Amniotic epithelial cell (primary cell): ENCODE measurements around the gene DHX34.
A peak's percentile ranks its signal among the peaks of the same experiment; 100 is the strongest.
"Not testable (repeated sequence)": the region's sequence is repeated elsewhere in the genome, so short reads cannot be mapped to it uniquely, and the experiment has no call there.

Experiments used
- DNase-seq: peaks from one replicate; pipeline ENCODE4 v3.0.0-alpha.2; 2010; ENCODE audit warnings: low read depth

The DHX34 gene

DNA sequence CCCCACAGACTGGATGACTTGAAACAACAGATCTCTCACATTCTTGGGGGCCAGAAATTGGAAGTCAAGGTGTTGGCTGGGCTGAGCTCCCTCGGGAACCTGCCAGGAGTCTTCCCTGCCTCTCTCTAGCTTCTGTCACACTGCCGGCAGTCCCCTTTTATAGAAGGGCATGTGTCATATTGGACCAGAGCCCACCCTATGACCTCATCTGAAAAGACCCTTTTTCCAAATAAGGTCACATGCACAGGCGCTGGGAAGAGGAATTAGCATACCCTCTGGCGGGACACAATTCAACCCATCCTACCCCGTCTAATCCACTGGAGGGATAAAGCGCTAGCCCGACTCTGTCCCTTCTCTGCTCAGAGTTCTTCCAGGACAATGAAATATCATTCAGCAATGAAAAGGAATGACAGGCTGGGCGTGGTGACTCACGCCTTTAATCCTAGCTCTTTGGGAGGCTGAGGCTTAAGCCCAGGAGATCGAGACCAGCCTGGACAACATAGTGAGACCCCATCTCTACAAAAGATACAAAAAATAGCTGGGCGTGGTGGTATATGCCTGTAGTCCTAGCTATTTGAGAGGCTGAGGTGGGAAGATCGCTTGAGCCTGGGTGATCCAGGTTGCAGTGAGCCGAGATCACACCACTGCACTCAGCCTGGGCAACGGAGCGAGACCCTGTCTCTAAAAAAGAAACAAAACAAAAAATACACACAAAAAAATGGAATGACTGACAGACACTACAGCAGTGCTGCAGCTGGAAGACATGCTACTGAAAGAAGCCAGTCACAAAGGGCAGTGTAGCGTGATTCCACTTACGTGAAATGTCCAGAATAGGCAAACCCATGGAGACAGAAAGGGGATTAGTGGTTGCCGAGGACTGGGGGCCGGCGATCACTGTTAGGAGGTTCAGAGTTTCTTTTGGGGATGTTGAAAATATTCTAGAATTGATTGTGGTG lies 41.7 kb downstream of the DHX34 start:
- no peak for DNase-seq

DNA sequence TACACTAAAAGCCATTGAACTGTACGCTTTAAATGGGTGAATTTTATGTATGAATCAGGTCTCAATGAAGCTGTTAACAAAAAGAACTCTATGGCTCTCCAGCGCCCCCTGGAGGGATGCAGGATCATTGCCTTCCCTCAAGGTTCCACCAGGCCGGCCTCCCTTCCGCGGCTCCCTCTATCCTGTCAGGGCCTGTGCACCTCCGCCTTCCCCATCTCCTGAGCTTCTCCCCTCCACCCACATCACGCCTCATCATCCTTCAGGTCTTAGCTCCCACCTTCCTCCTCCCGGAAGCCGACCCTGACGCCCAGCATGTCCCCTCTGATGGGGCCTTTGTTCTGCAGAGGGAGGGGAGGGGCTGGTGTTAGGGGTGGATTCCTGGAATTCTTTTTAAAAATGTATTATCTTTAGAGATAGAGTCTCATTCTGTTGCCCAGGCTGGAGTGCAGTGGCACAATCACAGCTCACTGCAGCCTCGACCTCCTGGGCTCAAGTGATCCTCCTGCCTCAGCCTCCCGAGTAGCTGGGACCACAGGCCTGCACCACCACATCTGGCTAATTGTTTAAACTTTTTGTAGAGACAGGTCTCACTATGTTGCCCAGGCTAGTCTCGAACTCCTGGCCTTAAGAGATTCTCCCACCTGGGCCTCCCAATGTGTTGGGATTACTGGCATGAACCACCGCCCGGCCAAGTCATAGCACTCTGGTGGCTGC lies 42.6 kb downstream of the DHX34 start:
- DNase-seq = peak; percentile 50

DNA sequence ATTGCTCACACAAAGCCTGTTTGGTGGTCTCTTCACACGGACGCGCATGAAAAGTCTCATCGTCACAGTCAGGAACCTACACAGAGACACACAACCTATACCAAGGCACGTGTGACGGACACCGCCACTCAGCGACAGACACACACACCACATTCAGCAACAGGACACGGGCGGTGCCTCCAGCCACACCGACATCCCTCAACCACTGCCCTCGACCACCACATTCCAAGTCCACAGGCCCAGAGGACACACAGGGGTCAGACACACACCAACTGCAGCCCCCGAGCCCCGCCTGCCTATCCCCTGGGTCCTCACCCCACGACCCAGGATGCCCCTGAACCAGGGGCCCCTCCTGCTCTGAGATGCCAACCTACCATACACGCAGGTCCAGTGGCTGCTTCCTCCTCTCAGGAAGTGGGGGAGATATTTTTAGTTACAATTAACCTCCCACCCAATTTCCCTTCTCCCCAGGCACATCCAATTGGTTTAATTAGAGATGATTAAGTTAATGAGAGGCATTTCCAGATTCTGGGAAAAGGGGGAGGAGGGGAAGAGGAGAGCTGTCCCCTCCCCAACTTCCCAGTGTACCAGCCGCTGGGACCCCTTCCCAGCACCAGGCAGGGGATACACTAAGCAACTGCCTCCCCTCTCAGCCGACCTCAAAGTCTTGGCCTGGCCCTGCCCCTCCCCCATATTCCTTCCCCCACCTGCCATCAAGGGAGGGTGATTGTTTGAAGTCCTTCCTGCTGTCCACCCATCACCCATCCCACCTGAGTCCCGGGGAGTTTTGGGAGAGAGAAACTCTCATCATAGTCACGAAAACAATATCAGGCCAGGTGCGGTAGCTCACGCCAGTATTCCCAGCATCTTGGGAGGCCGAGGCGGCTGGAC lies 49.8 kb downstream of the DHX34 start:
- DNase-seq = no peak

DNA sequence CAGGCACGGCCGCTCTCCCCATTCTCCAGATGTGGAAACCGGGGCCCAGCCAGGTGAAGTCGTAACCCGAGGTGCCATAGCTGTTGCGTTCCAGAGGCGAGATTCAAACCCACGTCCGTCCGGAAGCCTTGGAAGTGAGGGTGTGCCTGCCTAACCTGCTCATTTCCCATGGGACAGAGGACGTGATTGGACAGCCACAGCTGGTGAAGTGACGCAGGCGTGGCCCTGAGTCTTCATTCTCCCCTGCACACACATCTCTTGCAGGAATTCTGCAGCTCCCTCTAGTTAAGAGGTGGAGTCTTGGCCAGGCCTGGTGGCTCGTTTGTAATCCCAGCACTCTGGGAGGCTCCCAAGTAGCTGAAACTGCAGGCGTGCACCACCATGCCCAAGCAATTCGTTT lies 53.4 kb downstream of the DHX34 start:
- DNase-seq = no peak

DNA sequence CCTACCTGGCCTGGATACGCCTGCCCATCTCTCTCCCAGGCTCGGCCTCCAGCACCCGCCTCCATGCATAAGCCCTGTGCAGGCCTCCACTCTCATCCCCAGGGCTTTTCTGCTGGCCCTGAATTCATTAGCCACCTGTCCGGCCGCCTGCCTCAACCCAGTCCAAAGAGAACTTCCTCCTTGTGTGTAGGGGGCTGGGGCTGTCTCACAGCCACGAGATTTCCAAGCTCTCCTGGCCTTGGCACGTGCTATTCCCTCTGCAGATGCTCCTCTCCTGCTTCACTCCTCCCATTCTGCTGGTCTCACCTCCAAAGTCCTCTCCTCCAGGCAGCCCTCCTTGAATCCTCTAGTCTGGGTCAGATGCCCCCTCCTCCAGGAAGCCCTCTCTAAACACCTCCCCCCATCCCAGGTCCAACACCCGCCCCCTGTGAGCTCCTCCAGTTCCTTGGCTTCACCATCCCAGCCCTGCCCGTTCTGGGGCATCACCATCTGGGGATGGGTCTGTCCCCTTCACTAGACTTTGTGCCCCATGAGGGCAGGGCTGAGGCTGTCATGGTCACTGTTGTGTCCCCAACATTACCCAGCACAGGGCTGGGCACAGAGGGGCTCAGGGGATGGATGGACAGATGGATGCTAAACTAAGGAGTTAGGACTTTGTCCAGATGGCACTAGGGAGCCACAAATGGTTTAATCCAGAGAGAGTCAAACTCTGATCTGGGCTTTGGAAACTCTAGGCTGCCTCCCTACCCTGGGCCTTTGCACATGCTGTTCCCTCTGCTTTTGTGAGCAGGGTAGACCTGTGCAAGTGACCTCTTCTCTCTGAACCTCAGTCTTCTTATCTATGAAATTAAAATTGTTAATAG lies 55.5 kb downstream of the DHX34 start:
- no peak for DNase-seq

DNA sequence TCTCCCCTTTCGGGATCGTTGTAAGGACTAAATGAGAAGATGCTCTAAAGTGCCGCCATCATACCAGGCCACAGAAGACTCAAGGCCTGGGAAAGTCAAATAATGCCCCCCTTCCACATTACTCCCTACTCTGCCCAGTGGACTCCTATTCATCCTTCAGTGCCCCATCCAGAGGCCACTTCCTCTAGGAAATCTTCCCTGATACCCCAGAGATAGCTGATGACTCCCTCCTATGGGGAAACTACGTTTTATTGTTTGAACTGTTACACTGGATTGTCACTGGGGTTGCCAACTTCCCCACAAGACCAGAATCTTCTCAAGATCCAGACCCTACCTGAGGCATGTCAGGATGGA lies 56.1 kb downstream of the DHX34 start:
- DNase-seq = no peak

DNA sequence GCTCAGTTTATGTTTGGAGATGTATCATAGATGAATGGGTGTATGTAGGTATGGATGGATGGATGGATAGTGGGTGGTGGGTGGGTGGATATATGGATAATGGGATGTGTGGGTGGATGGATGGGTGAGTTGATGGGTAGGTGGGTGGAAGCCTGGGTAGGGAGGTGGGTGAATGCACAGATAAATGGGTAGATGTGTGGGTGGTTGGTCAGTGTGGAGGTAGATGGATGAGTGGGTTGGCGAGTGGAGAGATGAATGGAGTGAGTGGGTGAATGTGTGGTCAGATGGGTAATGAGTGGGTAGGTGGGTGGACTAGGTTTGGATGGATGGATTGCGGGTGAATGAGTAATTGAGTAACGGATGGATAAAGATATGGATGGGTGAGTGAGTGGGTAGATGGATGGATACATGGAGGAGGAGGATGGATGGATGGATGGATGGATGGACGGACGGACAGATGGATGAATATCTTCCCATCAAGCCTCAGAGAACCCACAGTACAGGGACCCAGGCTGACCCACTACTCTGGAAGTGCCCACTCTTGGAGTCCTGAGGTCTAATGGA lies 56.8 kb downstream of the DHX34 start:
- DNase-seq = no peak

DNA sequence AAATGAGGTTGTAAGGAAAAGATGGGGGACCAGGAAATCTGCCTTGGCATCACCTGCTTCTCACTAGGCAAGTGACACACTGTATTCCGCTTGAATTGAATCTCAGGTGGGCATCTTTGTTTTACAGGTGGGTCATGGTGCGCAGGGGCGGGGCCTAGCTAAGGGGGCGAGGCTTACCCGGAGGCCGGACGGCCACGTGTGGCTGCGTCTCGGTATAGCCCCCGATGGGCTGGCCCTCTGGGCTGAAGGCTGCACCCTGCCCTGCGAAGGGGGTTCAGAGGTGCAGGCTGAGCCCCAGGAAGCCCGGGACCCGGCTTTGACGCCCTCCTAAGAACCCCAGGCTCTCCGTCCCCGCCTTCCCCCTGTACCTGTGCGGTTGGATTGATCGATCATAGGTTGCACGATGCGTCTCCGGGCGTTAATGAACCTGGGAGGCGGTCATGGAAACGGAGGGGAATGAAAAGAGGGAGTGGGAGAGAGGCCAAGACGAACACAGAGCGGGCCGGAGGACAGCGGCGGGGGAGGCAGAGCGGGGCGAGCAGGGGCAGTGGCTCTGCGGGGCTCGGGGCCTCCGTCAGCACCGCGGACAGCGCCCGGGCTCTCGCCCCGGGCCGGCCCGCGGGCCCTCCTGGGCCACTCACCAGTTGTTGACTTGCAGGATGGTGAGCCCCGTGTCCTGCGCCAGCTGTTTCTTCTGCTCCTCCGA lies 57.7 kb downstream of the DHX34 start:
- DNase-seq = no peak

DNA sequence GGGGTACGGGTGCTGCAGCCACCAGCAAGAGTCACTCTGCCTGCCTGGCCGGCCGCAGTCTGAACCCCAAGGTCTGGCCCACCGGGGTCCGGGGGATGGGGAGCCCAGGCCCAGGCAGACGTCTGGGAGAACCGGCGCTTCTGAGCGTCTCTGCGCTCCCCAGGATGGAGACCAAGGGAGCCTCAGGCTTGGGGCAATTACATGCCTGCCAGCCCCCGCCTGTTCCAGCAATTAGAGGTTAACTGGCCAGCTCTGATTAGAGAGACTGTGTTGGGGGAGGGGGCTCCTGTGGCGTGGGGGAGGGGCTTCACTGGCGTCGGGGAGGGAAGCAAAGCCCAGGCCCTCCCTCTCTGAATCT lies 58.3 kb downstream of the DHX34 start:
- no peak for DNase-seq

DNA sequence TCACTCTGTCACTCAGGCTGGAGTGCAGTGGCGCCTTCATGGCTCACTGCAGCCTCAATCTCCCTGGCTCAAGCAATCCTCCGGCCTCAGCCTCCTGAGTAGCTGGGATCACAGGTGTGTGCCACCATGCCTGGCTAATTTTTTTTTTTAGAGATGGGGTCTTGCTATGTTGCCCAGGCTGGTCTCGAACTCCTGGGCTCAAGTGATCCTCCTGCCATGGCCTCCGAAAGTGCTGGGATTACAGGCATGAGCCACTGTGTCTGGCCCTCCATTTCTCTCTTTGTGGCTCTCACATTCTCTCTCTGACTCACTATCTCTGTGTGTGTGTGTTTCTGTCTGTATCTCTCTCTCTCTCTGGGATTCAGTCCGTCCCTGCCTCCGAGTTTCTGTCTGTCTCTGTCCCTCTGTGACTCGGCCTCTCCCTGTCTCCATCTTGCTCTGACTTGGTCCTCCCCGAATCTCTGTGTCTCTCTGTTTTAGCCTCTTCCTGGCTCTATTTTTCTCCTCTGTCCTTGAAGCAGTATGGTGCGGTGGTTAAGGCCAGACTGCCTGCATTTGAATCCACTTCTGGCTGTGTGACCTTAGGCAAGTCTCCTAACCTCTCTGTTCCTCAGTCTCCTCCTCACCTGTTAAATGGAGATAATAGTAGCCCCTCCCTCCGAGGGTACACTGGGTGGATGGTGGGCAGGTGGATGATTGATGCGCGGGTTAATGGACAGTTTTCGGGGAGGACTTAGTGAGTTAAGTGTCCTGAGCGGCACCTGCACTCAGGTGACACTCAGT lies 59.2 kb downstream of the DHX34 start:
- DNase-seq = no peak

DNA sequence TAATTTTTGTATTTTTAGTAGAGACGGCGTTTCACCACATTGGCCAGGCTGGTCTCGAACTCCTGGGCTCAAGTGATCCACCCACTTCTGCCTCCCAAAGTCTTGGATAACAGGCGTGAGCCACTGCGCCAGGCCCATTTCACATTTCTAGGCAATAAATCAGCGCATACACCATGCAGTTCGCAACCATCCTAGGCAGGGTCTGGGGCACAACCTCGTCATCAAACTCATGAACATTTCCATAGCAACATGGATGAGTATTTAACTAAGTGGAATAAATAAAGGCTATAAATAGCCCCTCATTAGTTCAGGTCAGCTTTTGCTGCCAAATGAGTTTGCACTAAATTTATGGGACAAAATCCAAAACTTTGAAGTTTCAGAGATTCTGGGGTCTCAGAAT lies 62.0 kb downstream of the DHX34 start:
- DNase-seq = no peak

DNA sequence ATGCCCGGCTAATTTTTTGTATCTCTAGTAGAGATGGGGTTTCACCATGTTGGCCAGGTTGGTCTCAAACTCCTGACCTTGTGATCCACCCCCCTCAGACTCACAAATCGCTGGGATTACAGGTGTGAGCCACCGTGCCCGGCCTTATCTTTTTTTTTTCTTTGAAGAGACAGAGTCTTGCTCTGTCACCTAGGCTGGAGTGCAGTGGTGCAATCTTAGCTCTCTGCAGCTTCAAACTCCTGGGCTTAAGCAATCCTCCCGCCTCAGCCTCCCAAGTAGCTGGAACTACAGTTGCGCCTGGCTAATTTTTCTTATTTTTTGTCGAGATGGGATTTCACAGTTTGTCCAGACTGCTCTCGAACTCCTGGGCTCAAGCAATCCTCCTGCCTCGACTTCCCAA lies 62.6 kb downstream of the DHX34 start:
- not testable (repeated sequence) for DNase-seq

DNA sequence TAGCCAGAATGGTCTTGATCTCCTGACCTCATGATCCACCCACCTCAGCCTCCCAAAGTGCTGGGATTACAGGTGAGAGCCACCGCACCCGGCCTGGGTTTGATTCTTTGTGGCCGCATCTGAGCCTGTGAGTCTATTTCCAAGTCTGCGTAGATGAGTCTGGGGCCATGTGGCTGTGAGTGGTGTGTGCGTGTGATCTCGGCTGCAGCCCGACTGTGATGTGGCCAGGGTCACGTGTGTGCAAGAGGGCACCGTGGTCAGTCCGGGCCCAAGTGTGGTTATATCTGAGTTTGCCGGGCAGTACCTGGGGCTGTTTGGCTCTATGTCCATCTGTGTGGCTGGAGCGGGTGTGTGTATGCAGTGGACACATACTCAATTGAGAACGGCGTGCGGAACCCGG lies 64.8 kb downstream of the DHX34 start:
- DNase-seq = no peak

DNA sequence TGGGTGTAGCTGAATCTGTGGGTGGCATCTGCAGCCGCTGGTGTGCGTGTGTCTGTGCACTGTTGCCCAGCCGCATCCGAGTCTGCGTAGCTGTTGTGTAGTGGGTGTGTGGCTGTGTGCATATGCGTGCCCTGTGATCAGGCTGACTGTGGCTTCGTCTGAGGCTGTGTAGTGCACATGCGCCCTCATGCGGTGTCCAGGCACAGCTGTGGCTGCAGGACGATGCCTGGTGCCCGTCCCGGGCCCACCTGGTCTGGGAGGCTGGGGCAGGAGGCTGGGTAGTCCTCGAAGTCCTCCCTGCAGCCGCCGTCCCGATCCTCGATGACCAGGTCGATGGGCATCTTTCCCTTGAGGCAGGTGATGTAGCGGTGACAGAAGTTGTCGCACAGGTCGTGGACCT lies 65.4 kb downstream of the DHX34 start:
- no peak for DNase-seq

DNA sequence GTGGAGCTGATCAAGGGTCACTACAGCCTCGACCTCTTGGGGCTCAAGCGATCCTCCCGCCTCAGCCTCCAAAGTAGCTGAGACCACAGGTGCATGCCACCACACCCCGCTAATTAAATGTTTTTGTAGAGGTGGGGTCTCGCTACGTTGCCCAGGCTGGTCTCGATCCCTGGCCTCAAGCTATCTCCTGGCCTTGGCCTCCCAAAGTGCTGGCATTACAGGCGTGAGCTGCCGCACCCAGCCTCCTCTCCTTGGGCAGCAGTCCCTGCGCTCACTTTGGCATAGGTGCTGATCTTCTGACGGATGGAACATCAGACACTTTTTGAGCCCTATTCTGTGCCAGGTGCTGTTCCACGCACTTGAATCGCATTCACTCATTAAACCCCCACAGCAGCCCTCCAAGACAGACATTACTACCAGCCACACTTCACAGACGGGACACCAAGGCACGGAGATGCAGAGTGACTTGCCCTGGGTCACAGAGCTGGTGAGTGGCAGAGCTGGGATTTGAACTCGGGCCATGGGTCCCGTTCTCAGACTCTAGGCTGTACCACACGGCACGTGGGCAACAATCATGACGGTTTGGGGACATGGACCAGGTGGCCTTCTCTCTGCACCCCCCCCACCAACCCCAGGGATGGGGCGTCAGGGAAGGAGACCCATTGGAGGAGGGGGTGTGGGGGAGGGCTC lies 67.0 kb downstream of the DHX34 start:
- DNase-seq = no peak

DNA sequence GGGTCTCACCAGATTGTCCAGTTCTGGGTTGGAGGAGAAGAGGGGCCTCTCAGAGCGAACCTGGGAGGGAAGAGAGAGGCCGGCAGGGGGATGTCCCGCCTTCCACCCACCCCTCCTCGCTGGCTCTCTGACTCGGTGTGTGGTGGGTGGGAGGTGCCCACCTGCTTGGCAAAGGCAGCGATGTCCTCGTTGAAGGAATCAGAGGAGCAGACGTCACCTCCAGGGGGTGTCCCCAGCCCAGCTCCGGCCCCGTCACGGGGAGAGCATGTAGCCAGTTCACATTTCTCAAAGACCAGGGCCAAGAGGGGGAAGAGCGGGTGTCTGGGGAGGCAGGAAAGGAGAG lies 67.5 kb downstream of the DHX34 start:
- no peak for DNase-seq

DNA sequence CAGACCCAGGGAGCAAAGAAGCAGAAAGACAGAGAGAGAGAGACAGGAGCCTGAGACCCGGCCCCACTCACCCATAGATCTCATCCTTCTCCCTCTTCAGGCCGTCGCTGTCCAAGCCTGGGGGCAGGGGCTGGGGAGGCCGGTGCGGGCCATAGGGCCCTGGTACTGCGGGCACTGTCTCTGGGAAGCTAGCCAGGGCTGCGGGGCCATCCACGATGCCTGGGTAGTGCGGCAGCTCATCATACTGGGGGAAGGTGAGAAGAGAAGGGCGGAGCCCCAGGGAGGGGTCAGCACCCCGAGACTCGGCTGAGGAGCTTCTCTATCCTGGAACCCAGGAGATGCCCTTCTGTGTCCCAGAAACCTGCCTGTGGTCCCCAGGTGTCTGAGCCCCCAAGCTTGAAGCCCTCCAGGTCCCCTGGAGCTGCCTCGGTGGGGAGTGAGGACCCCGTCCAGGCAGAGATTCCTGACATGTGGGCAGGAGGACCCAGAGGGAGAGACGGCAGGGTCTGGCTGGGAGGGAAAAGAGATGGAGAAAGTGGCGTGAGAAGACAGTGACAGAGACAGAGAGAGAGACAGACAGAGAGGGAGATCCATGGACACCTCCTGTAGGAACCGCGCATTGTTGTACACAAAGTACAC lies 68.1 kb downstream of the DHX34 start:
- no peak for DNase-seq

DNA sequence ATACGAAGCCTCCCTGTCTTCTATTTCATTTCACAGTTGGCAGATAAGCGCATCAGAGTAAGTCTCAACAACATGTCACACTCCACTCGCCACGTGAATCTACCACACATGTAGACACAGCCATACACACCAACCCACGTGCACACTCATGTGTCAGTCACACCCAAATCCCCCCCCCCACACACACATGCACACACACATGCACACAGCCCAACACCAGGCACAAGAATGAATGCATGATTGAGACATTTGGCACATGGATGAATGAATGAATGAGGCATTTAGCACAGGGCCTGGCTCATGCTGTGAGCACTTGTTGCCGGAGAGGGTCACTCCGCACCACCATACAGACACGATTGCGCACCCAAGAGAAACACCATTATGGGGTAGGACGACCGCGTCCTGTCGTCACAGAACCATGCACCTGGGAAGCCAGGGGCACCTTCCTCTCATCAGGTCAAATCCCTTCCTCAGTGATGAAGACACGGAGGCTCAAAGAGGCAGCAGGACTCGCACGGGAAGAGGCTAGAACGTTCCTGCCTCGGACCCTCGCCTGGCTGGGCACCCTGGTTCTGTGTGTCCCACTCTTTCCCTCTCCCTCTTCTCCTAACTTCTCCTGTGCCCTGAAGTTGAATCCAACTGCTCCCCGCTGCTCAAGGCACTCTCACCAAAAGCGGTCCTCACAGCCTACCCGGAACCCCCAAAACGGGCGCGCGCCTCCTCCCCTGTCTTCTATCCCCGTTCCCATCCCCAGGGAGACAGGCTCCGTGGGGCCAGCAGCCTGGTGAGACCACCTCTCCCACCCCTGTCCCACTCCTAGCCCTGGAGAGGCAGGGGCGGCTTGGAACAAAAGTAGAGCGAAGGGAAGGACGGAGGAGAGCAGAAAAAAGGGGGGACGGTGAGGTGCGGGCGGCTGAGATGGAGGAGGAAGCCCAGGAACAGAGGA lies 68.9 kb downstream of the DHX34 start:
- DNase-seq = no peak
